OCI-LY3 (cell line): ENCODE measurements around the gene POP5.
"Not testable (repeated sequence)": the region's sequence is repeated elsewhere in the genome, so short reads cannot be mapped to it uniquely, and the experiment has no call there.

ENCODE experiments used
- EZH2phosphoT487 ChIP-seq: fragments of 200-600 bp; shearing (Covaris generic); IDR thresholded peaks from 2 replicates; pipeline ENCODE4 v1.6.1; 2018; ENCODE audit warnings: antibody characterized with exemption, mixed run types, low read depth
- TF ChIP-seq, protein P1 (sequence below): fragments of 200-600, 300-600 bp; sonication (generic); IDR thresholded peaks from 2 replicates; pipeline ENCODE4 v1.5.1; 2014; ENCODE audit warnings: antibody characterized with exemption, low read length, low read depth

DNA sequence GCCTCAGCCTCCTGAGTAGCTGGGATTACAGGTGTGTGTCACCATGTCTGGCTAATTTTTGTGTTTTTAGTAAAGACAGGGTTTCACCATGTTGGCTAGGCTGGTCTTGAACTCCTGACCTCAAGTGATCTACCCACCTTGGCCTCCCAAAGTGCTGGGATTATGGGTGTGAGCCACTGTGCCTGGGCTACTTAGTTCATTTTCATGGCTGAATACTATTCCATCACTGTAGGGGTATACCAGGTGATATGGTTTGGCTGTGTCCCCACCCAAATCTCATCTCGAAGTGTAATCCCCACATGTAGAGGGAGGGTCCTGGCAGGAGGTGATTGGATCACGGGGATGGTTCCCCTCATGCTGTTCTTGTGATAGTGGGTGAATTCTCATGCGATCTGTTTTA, 36.0 kb upstream of the POP5 start:
- TF ChIP-seq, protein P1, sequence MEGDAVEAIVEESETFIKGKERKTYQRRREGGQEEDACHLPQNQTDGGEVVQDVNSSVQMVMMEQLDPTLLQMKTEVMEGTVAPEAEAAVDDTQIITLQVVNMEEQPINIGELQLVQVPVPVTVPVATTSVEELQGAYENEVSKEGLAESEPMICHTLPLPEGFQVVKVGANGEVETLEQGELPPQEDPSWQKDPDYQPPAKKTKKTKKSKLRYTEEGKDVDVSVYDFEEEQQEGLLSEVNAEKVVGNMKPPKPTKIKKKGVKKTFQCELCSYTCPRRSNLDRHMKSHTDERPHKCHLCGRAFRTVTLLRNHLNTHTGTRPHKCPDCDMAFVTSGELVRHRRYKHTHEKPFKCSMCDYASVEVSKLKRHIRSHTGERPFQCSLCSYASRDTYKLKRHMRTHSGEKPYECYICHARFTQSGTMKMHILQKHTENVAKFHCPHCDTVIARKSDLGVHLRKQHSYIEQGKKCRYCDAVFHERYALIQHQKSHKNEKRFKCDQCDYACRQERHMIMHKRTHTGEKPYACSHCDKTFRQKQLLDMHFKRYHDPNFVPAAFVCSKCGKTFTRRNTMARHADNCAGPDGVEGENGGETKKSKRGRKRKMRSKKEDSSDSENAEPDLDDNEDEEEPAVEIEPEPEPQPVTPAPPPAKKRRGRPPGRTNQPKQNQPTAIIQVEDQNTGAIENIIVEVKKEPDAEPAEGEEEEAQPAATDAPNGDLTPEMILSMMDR: not testable (repeated sequence)
- not testable (repeated sequence) for TF ChIP-seq EZH2phosphoT487
